Left lobe of liver (tissue), 2 donors: ENCODE data around the gene GRM8. TPM values are rescaled to one million over a fixed set of nuclear protein-coding genes. Genes with fewer than 3 reads are reported as not detected.
"Not testable (repeated sequence)": the region's sequence is repeated elsewhere in the genome, so short reads cannot be mapped to it uniquely, and the experiment has no call there.

ENCODE experiments used
- ATAC-seq: fragments of 200-7000 bp; cut with Tn5 transposase; one replicate; pipeline ENCODE4 v1.9.1; 2020; ENCODE audit warnings: mild to moderate bottlenecking, moderate library complexity
- DNase-seq: peaks from one replicate; pipeline ENCODE4 v3.0.0-alpha.2; 2020; ENCODE audit warnings: low spot score
- total RNA-seq: library from RNA; stranded (reverse); gene quantifications from one replicate; pipeline ENCODE4 v1.2.1, GENCODE V29; 2021
- donor health status: DM: no; HTN: no; CAD: no; lungs with moderate emphysema.
- donor health status: DM: no; HTN: yes; CAD: no.

Gene GRM8
- total RNA-seq, 1 donor from 2014 or later, result 6.7 TPM

GRCh38 chr7:126839624-126840023 is 413.1 kb downstream of the GRM8 start:
- no peak for ATAC-seq
- DNase-seq, result no peak

- no peak for ATAC-seq
- DNase-seq, result no peak
These were observed 414.5 kb downstream of the GRM8 start for GRCh38 chr7:126838194-126838593.

- DNase-seq, ATAC-seq: not testable (repeated sequence)
These were observed 421.5 kb downstream of the GRM8 start for GRCh38 chr7:126831241-126831640.

GRCh38 chr7:126820925-126821324 is 431.8 kb downstream of the GRM8 start:
- ATAC-seq, result peak; percentile 62
- no peak for DNase-seq

GRCh38 chr7:126819197-126819484 is 433.6 kb downstream of the GRM8 start:
- no peak for DNase-seq
- peak; percentile 70 for ATAC-seq

GRCh38 chr7:126818393-126819196 is 434.1 kb downstream of the GRM8 start:
- peak; percentile 81 for ATAC-seq
- no peak for DNase-seq

- no peak for DNase-seq
- no peak for ATAC-seq
These were observed 443.6 kb downstream of the GRM8 start for GRCh38 chr7:126809188-126809587.

- no peak for DNase-seq
- ATAC-seq, result no peak
These were observed 446.1 kb downstream of the GRM8 start for GRCh38 chr7:126806614-126807013.

GRCh38 chr7:126805351-126805750 is 447.4 kb downstream of the GRM8 start:
- ATAC-seq (no peak), DNase-seq (no peak)

- no peak for ATAC-seq
These were observed 448.1 kb downstream of the GRM8 start for GRCh38 chr7:126804604-126805003.

GRCh38 chr7:126803990-126804389 is 448.8 kb downstream of the GRM8 start:
- ATAC-seq (no peak), DNase-seq (no peak)

More at GRCh38 chr7:126804604-126805003, 448.1 kb downstream of the GRM8 start:
- no peak for DNase-seq

GRCh38 chr7:126803060-126803665 is 449.6 kb downstream of the GRM8 start:
- peak; percentile 48 for DNase-seq
- ATAC-seq, result peak; percentile 99

- no peak for ATAC-seq
- no peak for DNase-seq
These were observed 451.0 kb downstream of the GRM8 start for GRCh38 chr7:126801733-126802132.

GRCh38 chr7:126799541-126799940 is 453.2 kb downstream of the GRM8 start:
- ATAC-seq, result no peak
- DNase-seq, result no peak

- DNase-seq, result no peak
- no peak for ATAC-seq
These were observed 460.2 kb downstream of the GRM8 start for GRCh38 chr7:126792521-126792920.

- DNase-seq (no peak), ATAC-seq (no peak)
These were observed 461.4 kb downstream of the GRM8 start for GRCh38 chr7:126791306-126791705.

GRCh38 chr7:126790763-126791162 is 462.0 kb downstream of the GRM8 start:
- ATAC-seq (no peak), DNase-seq (no peak)

GRCh38 chr7:126783613-126784012 is 469.1 kb downstream of the GRM8 start:
- DNase-seq, result no peak
- no peak for ATAC-seq

GRCh38 chr7:126780993-126781392 is 471.7 kb downstream of the GRM8 start:
- no peak for ATAC-seq
- DNase-seq, result no peak

GRCh38 chr7:126778101-126778500 is 474.6 kb downstream of the GRM8 start:
- no peak for ATAC-seq
- no peak for DNase-seq

GRCh38 chr7:126776498-126776897 is 476.2 kb downstream of the GRM8 start:
- DNase-seq (no peak), ATAC-seq (no peak)

GRCh38 chr7:126774077-126774476 is 478.7 kb downstream of the GRM8 start:
- no peak for ATAC-seq
- DNase-seq, result no peak

- no peak for ATAC-seq
- no peak for DNase-seq
These were observed 483.9 kb downstream of the GRM8 start for GRCh38 chr7:126768836-126769235.
